ENCODE data around the gene JAZF1.

JAZF1 gene

GRCh38 chr7:28136885-28137284 lies 43.7 kb downstream of the JAZF1 start:
- H3K27ac ChIP-seq = 0 out of 2 replicates have a peak overlapping the region, but pooled peaks have one; percentile 61
- TF ChIP-seq CTCF (conservative IDR thresholded peaks at IDR 0.05) = no peak

- TF ChIP-seq CTCF (conservative IDR thresholded peaks at IDR 0.05) = no peak
- H3K27ac ChIP-seq = peak overlapping the region; percentile 61
Observed at GRCh38 chr7:28136420-28136819, 44.2 kb downstream of the JAZF1 start.

- no peak for TF ChIP-seq CTCF (conservative IDR thresholded peaks at IDR 0.05)
Observed at GRCh38 chr7:28135760-28136159, 44.8 kb downstream of the JAZF1 start.

GRCh38 chr7:28135315-28135714 lies 45.3 kb downstream of the JAZF1 start:
- no peak for TF ChIP-seq CTCF (conservative IDR thresholded peaks at IDR 0.05)
- H3K27ac ChIP-seq = peak overlapping the region; percentile 61

More at GRCh38 chr7:28135760-28136159, 44.8 kb downstream of the JAZF1 start:
- peak overlapping the region; percentile 61 for H3K27ac ChIP-seq

GRCh38 chr7:28133872-28134271 lies 46.7 kb downstream of the JAZF1 start:
- no peak overlapping the region for H3K27ac ChIP-seq
- TF ChIP-seq CTCF (conservative IDR thresholded peaks at IDR 0.05) = no peak

- no peak overlapping the region for H3K27ac ChIP-seq
- no peak for TF ChIP-seq CTCF (conservative IDR thresholded peaks at IDR 0.05)
Observed at GRCh38 chr7:28132959-28133870, 47.4 kb downstream of the JAZF1 start.

GRCh38 chr7:28130277-28130676 lies 50.3 kb downstream of the JAZF1 start:
- no peak overlapping the region for H3K27ac ChIP-seq

More at GRCh38 chr7:28130277-28130676, 50.3 kb downstream of the JAZF1 start:
- no peak for TF ChIP-seq CTCF (conservative IDR thresholded peaks at IDR 0.05)
